Gastrocnemius medialis (tissue), 4 donors: Measurements from ENCODE around the gene PRDX3. TPM values are rescaled to one million over a fixed set of nuclear protein-coding genes. Genes with fewer than 3 reads are reported as not detected.
A peak's percentile ranks its signal among the peaks of the same experiment; 100 is the strongest.

Source experiments
- ATAC-seq, 2 donors: fragments of 150-250 bp; one replicate each; pipeline ENCODE4 v1.9.1; 2016
- DNase-seq, 2 donors: peaks; one replicate each; pipeline ENCODE4 v3.0.0-alpha.2; 2019
- H3K27ac ChIP-seq, 4 donors: fragments of 200-600 bp; sonication (generic); 1 replicate in 1 of 4; 2 replicates in 3 of 4; pipeline ENCODE4 v1.5.1; 2016 to 2018; ENCODE audit warnings: mild to moderate bottlenecking in 2 of 4, moderate library complexity in 1 of 4
- H3K27me3 ChIP-seq, 3 donors: fragments of 200-600 bp; sonication (generic) in 2 of 3; 1 replicate in 1 of 3; 2 replicates in 2 of 3; pipeline versions ENCODE4 v1.5.1 to v1.6.0; 2016 to 2019; ENCODE audit warnings: mild to moderate bottlenecking in 1 of 3, moderate library complexity in 1 of 3
- H3K36me3 ChIP-seq, 2 donors: fragments of 200-600 bp; sonication (generic) in 1 of 2; one replicate each; pipeline ENCODE4 v1.5.1; 2017 to 2018
- H3K4me1 ChIP-seq, 2 donors: fragments of 200-600 bp; sonication (generic) in 1 of 2; one replicate each; pipeline ENCODE4 v1.5.1; 2016 to 2017; ENCODE audit warnings: mild to moderate bottlenecking in 2 of 2
- H3K4me3 ChIP-seq, 4 donors: fragments of 200-600 bp; sonication (generic) in 3 of 4; 1 replicate in 1 of 4; 2 replicates in 3 of 4; pipeline ENCODE4 v1.5.1; 2016 to 2019; ENCODE audit warnings: mild to moderate bottlenecking in 2 of 4
- H3K9me3 ChIP-seq, 3 donors: fragments of 200-600 bp; sonication (generic) in 2 of 3; 1 replicate in 1 of 3; 2 replicates in 2 of 3; pipeline ENCODE4 v1.5.1; 2016 to 2019
- POLR2A ChIP-seq, 2 donors: fragments of 450-650 bp; IDR thresholded peaks; one replicate each; pipeline ENCODE4 v1.6.1; 2017; ENCODE audit warnings: antibody characterized with exemption in 2 of 2, mild to moderate bottlenecking in 2 of 2, moderate library complexity in 2 of 2
- in situ Hi-C, 4 donors: fragments of 200-750 bp; cut with MboI; loops; one replicate each; pipeline versions ENCODE4 v1.15.0 to v1.8.0; 2017; ENCODE audit warnings: low sequenced_read_pairs in 4 of 4
- intact Hi-C: fragments of 100-400 bp; cut with DNase I; formaldehyde crosslinking; loops from one replicate; pipeline ENCODE4 v1.15.1; 2023; ENCODE audit warnings: low total_unique reads
- total RNA-seq, 4 donors: library from RNA; depleted of rRNA; stranded (reverse); fragments of >200 nt; gene quantifications; one replicate each; pipeline versions ENCODE4 v1.1.0 to v1.2.3, GENCODE V29; 2016
- TF ChIP-seq, protein P1 (sequence below), 5 experiments: fragments of 450-650 bp in 3 of 5; fragments of 200-600 bp in 2 of 5; sonication (generic) in 2 of 5; IDR thresholded peaks in 4 of 5; conservative IDR thresholded peaks in 1 of 5; 1 replicate in 4 of 5; 2 replicates in 1 of 5; pipeline ENCODE4 v1.5.1; 2016 to 2019; ENCODE audit warnings: antibody characterized with exemption in 5 of 5, mild to moderate bottlenecking in 3 of 5, moderate library complexity in 3 of 5

Gene PRDX3
- total RNA-seq, 4 donors from 2014 or later, result 227 to 342 (median 250) TPM

DNA sequence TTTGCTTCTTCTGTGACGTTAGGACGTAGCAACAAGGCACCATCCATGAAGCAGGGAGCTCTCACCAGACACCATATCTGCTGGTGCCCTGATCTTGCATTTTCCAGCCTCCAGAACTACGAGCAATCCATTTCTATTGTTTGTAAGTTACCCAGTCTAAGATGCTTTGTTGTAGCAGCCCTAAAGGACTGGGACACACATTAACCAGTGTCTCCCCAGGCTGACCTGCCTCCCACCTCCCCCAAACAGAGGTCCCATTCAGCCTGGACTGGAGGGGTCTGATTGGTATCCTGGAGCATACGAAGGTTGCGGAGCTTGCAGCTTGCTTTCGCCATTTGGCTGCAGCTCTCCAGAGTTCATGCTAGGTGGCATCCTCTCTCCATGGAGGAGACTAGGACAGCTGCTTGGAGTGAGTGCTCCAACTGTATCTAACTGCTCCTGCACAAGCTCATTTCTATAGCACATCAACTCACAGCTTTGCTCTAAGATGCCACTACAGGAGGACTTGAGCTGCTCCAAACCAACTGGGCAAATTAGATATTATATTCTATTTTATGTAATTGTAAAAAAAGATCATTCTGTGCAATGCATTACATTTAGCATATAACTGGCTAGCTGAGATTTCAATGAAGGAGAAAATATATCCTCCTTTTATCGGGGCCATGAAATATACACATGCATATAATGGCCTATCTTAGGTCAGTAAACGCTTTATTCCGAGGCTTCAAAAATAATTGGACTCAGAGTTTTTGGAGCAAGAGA, 20.8 kb upstream of the PRDX3 start:
- TF ChIP-seq, protein P1, sequence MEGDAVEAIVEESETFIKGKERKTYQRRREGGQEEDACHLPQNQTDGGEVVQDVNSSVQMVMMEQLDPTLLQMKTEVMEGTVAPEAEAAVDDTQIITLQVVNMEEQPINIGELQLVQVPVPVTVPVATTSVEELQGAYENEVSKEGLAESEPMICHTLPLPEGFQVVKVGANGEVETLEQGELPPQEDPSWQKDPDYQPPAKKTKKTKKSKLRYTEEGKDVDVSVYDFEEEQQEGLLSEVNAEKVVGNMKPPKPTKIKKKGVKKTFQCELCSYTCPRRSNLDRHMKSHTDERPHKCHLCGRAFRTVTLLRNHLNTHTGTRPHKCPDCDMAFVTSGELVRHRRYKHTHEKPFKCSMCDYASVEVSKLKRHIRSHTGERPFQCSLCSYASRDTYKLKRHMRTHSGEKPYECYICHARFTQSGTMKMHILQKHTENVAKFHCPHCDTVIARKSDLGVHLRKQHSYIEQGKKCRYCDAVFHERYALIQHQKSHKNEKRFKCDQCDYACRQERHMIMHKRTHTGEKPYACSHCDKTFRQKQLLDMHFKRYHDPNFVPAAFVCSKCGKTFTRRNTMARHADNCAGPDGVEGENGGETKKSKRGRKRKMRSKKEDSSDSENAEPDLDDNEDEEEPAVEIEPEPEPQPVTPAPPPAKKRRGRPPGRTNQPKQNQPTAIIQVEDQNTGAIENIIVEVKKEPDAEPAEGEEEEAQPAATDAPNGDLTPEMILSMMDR (IDR thresholded peaks at IDR 0.05 in 4 of 5, conservative IDR thresholded peaks at IDR 0.05 in 1 of 5), result peak; percentile 52 to 83 (median 59)
- no peak for TF ChIP-seq POLR2A (IDR thresholded peaks at IDR 0.05)
- intact Hi-C loops (loop anchor here (1.0 to 2.0 kb wide), 2 partner anchors 217 to 246 kb away; no protein-coding TSS in a partner anchor), in situ Hi-C loops (loop anchor here in 2 of 4 donors (5.0 to 10.0 kb wide), 2 partner anchors 235 to 243 kb away; no protein-coding TSS in a partner anchor)
- Histone ChIP-seq H3K27me3 (no peaks in the 10 kb centered on the region), H3K4me3 (no peak overlapping the region), H3K27ac (no peak overlapping the region), H3K36me3 (no peaks in the 10 kb centered on the region), H3K9me3 (no peaks in the 10 kb centered on the region), H3K4me1 (no peaks in the 10 kb centered on the region)
- ATAC-seq (peak; percentile 93 to 96), DNase-seq (peak; percentile 39 to 43)

DNA sequence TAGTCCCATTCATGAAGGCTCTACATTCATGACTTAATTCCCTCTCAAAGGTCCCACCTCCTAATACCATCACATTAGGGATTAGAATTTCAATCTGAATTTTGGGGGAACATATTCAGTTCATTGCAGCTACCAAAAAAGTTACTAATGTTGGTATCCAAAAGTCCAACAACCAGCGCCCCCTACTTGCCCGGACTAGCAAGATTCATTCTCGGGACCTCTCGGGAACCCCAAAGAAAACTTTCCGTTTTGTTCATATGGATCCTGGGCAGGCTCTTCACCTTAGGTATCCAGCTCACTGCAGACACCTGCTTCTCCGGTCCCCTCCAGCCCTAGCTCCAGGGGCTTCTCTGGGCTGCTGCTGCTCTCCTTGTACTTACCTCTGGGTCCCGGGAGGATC, 19.8 kb upstream of the PRDX3 start:
- TF ChIP-seq, protein P1 (IDR thresholded peaks at IDR 0.05 in 4 of 5, conservative IDR thresholded peaks at IDR 0.05 in 1 of 5), result no peak
- H3K27me3 ChIP-seq, result no peaks in the 10 kb centered on the region
- no peaks in the 10 kb centered on the region for H3K4me1 ChIP-seq
- DNase-seq (no peak), ATAC-seq (no peak)
- no peaks in the 10 kb centered on the region for H3K9me3 ChIP-seq
- no peaks in the 10 kb centered on the region for H3K36me3 ChIP-seq
- H3K4me3 ChIP-seq, result no peak overlapping the region
- in situ Hi-C loops, result loop anchor here in 2 of 4 donors (5.0 to 10.0 kb wide), 2 partner anchors 236 to 244 kb away; no protein-coding TSS in a partner anchor
- no peak overlapping the region for H3K27ac ChIP-seq
- intact Hi-C loops, result loop anchor here (1.0 to 2.0 kb wide), 2 partner anchors 218 to 345 kb away; no protein-coding TSS in a partner anchor

DNA sequence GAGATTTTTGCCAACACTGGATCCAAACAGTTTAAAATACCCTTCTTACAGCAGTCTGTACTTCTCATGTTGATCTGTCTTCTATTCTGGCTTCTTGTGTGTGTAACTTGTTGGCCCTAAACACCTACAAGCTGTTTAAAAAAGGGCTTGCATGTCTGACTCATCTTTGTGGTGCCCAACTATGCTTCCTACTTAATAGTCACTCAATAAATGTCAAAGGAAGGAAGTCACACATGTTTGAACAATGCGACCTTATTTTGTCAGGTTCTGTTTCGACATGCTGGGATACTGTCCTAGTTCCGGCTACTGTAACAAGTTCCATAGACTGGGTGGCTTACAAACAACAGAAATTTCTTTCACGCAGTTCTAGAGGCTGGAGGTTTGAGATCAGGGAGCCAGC, 19.3 kb upstream of the PRDX3 start:
- Histone ChIP-seq H3K9me3 (no peaks in the 10 kb centered on the region), H3K27me3 (no peaks in the 10 kb centered on the region), H3K27ac (no peak overlapping the region), H3K4me1 (no peaks in the 10 kb centered on the region), H3K4me3 (no peak overlapping the region), H3K36me3 (no peaks in the 10 kb centered on the region)
- intact Hi-C loops, result loop anchor here (1.0 to 2.0 kb wide), 2 partner anchors 219 to 345 kb away; no protein-coding TSS in a partner anchor
- in situ Hi-C loops, result loop anchor here in 2 of 4 donors (5.0 to 10.0 kb wide), 2 partner anchors 237 to 244 kb away; no protein-coding TSS in a partner anchor
- ATAC-seq (no peak), DNase-seq (no peak)
- TF ChIP-seq, protein P1 (IDR thresholded peaks at IDR 0.05 in 4 of 5, conservative IDR thresholded peaks at IDR 0.05 in 1 of 5), result no peak
- TF ChIP-seq POLR2A (IDR thresholded peaks at IDR 0.05), result no peak

DNA sequence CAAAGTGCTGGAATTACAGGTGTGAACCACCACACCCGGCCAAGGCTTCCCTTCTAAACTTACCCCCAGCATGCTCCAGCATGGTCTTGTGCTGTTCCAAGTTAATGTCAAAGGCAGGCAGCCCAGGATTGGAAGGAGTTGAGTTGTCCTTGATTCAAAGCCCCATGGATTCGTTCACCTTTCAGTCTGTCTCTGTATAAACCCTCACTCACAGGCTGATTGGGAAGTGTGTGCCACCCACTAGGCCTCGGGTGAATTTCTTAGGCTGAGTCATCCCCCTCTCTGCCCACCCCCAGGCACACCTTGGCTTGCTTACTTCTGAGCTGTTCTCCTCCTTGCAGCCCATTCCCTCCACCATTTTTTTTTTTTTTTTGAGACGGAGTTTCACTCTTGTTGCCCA, 13.3 kb upstream of the PRDX3 start:
- DNase-seq (no peak), ATAC-seq (no peak)
- in situ Hi-C loops (loop anchor here in 1 of 4 donors (10.0 kb wide), 1 partner anchor 243 kb away; no protein-coding TSS in a partner anchor), intact Hi-C loops (no loop called here)
- TF ChIP-seq POLR2A (IDR thresholded peaks at IDR 0.05), result no peak
- TF ChIP-seq, protein P1 (IDR thresholded peaks at IDR 0.05 in 4 of 5, conservative IDR thresholded peaks at IDR 0.05 in 1 of 5), result no peak
- H3K9me3 ChIP-seq, result no peaks in the 10 kb centered on the region
- no peak overlapping the region for H3K4me3 ChIP-seq
- no peaks in the 10 kb centered on the region for H3K4me1 ChIP-seq
- H3K27me3 ChIP-seq, result no peaks in the 10 kb centered on the region
- no peaks in the 10 kb centered on the region for H3K36me3 ChIP-seq
- no peak overlapping the region for H3K27ac ChIP-seq
